Stimulated activated CD8-positive, alpha-beta memory T cell treated with anti-CD3 and anti-CD28 coated beads, Interleukin-12 subunit alpha, Interleukin-12 subunit beta, amount 100 ng/mL, for 4 hours (primary cell): ENCODE measurements around the gene TSHZ3.

Experiments
- DNase-seq: peaks from one replicate; pipeline ENCODE4 v3.0.0-alpha.2; 2020; ENCODE audit warnings: low read depth

The TSHZ3 gene

DNA sequence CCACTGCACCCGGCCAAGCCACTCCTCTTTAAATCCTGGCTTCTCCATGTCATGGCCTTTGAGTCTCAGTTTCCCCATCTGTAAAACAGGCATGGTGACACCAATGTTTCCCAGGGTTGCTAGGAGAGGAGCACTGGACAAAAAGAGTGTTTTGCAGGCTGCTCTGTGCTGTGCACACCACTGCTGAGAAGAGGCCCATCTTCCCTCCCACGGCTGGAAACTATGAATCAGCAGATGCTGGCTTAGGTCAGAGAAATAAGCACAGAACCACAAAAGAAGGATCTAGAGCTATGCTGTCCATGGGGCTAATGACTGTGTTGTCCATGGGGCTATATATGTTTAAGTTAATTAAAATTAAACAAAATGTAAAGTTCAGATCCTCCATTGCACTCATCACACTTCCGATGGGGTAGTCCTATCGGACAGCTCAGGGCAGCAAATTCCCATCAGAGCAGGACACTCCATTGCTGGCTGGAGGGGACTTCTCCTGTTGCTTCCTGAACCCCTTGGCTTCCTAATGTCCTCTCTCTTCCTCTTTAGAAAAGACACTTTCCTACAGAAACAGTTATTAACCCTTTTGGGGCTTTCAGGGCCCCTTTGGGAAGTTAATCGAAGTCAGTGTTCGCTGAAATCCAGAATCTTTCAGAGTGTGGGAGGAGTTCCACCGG lies 37.1 kb downstream of the TSHZ3 start:
- DNase-seq: no peak

DNA sequence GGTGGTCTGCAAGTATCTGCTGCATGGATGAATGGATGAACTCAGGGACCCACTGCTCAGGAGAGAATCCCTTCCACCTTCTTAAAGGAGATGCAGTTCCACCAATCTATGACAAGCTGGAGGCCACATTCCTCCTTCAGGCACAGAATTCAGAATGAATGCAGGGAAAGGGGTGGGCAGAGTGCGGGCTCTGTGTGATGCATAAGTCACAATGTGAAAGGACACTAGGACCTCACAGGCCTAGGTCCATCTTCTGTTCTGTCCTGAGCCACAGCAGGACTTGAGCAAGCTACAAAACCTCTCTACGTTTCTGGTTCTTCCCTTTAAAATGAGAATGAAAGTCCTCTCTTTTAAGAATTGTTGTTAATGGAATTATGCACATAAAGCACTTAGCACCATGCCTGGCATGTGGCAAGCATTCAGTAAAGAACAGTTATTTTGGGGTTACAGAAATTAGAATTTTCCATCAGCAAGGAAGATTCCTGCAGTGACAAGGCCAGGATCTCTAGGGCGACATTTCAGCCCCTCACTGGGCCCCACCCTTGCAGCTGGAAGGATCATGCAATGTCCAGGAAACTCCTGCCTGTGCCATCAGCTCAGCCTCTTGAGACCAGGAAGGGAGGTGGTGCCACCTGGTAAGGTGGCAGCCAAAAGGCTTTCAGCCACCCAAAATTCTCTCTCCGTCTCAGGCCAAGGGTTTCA lies 38.7 kb downstream of the TSHZ3 start:
- no peak for DNase-seq

DNA sequence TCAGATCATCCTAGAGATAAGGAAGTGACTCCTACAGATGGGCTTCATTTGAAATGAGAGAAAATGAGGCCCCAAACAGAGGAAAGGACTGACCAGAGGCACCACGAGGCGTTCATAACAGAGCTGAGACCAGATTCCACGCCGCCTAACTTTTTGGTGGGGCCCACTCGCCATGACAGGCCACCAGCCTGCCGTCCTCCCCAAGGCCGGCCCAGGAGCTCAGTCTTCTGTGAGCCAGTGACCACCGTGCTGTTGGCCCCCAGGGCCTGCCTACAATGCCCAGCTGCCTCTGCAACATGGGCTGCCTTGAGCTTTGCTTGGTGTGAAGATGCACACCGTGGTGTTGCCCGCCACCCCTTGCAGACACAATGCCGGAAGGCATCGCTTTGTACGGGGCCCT lies 40.5 kb downstream of the TSHZ3 start:
- DNase-seq: no peak

DNA sequence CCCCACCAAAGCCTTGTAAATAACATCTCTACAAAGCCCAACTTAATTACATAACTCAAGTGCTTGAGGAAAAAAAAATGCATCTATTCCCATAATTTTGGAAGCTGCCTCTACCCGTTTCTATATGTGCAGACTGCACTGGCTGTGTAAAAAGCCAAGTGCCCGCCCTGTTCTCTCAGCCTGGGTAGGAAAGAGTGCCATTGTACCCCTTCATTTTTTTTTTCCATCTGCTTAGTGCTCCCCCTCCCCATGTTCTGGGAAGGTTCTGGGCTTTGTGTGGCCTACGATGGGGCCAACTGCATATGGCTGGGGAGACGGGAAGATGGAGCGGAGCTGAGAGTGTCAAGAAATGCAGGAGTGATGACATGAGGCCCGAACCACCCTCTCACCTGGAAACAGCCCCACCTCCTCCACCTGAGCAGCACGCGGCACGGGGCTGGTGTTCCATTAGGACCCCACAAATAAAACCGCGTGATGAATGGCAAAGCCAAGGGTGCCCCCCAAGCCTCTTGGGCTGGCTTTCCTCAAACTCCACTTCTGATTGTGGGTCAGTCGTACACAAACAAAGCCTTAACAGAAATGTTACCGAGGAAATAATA lies 42.1 kb downstream of the TSHZ3 start:
- no peak for DNase-seq

DNA sequence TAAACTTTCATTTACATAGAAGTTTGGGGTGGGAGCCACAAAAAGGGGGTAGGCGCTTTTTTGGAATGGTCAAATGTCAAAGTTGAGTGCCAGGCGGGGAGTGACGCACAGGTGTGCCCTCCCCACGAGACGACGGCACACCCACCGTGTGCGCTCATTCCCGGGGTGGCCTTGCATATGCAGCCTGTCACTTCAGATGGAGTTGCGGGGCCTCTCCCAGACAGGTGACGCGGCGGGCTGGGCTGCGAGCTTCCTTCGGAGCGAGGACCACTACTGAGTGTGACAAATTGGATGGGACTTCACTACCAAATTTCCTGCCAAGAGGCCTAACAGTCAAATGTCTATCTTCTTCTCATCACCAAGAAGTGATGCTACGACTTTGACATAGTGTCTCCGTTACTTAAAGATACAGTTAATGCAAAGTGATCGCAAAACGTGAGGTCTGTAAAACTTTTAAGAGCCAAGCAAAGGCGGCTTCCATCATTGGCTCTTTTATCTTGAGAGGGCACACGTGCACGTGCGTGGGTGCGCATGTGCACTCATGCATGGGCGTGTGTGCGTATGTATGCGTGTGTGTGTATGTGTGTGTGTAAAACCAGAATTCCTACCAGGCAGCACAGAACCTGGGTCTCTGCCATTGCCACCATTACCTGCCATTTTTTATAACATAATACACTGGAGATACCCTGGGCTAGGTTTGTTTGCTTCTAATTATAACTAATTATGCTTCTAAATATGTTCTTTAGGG lies 43.1 kb downstream of the TSHZ3 start:
- no peak for DNase-seq

DNA sequence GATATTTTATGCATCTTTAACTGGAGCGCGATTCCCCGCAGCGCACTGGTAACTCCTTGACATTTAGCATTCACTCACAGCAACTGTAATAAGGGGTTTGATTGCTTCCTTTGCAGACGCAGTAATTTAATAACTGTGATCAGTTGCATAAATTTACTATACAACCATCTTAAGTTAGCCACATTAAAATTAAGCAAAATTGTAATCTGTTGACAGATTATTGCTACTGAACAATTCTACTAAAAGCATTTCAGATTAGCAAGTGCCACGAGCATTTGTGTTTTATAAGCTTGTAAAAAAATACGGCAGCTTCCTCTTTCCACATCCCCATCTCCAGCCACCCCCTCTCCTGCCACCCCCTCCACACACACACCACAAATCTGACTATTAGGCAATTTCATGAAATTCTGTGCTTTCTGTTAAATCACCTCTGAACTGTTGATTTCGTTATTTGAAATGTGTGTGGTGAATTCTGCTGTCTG lies 44.4 kb downstream of the TSHZ3 start:
- no peak for DNase-seq

DNA sequence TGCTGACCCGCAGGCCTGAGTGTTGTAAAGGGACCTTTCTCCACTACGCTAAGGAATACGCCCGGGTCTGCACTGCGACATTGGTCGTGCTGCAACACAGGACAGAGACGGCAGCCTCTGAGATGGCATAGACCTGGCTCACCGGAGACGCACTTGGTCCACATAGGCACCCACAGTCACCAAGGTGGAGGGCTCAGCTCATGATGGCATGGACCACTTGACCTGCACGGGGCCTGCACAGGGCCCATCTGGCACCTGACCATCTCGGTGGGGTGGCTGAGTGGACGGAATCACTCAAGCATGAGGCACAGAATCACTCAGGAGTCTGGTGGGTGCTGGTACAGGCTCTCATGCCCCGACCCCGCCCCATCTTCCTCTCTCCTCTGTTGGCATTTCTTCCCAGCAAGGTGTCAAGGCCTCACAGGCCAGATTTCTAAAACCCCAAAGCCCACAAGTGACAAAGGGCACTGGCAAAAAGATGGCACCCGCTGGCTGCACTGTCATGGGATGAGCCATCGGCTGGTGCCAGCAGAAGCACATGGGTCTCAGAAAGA lies 45.9 kb downstream of the TSHZ3 start:
- DNase-seq: no peak

DNA sequence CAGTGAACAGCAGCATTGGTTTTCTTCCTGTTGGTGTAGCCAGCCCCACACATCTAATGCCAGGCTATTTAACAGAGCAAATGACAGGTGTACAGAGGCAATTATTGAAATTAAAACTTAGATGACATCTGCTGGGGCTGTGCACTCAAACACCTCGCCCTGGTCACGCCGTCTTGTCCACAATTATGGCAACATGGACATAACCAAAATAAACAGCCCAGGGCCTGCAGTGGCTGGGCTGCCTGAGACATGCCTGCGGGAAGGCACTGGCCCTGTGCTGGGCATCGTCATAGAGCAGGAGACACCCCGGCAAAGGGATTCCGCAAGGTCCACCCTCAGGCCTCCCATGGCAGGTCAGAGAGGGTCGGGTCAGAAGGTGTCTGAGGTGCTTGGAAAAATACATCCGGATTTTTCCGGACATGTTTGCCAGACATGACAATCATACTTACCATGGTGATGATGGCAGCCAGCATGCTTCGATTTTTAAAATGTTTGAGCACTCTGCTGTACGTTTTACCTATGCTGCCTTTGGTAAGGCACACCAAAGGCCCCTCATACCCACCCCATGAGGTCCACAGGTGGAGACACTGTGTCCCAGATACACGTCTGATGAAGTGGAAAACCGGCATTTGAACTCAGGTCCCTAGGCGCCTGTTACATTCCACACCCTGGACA lies 47.8 kb downstream of the TSHZ3 start:
- DNase-seq: no peak

DNA sequence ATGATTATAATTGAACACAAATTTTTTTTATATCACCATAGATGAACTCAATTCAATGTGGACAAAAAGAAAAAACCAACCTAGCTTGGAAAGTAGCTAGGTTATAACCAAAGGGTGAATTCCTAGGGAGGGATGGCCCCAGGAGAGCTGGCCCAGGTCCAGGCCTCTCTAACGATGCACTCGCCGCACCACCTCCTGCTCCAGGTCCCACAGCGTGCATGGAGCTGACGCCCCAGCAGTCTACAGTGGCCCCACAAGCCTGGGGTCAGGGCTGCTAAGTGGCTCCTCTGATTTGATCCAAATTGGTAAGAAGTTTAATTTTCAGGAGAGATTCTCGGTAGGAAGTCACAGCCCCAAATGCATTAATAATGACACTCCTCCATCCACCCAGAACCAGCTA lies 48.8 kb downstream of the TSHZ3 start:
- no peak for DNase-seq

DNA sequence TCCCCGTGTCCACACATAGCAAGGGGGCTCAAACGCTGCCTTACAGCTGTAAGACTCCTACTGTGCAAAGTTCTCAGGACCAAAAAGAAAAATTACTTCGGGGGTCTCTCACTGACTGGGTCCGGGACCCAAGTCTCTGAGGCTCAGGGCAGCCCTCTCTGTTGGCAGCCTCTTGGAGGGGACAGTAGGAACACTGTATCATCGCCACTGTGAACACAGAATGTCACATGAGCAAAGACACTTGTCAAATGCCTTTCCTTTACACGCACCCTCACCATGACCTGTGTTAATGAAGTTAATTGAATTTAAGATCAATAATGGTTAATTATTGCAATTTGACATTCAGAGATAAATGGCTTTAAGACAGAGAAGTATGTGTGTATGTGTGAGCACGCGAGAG lies 49.6 kb downstream of the TSHZ3 start:
- no peak for DNase-seq

DNA sequence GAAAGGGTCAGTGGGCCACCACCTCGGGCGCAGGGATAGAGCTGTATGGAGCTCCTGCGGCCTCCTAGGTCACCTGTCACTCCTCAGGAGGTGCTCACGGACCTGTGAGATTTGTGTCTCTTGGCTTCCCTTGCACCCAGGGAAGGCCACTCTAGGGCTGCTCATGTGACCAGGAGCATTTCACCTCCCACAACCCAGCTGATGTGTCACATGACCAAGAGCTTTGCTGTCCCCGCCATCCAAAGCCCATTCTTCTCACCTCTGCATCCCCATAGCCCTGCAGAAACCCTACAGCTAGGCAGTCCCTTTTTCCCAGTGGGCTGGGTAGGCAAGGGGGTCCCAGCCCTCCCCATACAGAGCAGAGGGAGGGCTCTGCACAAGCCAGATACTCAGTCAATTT lies 51.2 kb downstream of the TSHZ3 start:
- DNase-seq: no peak

DNA sequence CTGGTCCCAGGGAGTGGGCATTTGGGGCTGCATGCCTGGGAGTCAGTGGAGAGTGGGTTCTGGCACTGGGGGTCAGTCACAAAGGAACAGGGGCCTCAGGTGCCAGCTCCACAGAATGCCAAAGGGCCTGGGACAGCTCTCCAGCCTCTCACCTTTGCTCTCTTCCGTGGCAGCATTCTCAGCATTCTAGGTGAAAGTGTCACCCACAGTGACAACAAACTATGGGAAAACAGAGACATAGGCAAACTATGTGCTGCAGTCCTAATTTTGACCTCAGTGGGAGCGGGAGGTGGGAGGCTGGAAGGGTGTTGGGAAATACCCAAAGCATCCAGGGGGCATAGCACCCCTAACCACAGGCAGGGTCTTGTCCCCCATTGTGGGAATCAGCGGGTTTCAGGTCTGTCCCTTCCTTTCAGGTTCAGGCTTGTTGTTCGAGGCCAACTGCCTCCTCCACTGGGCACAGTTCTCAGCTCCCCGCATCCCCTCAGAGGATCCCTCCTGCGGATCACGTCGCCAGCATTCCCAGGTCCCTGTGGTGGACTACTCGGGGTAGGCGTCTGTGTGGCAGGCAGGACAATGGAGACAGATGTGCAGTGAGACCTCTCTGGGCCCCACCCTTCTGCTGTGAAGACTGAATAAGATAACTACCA lies 52.4 kb downstream of the TSHZ3 start:
- DNase-seq: no peak

DNA sequence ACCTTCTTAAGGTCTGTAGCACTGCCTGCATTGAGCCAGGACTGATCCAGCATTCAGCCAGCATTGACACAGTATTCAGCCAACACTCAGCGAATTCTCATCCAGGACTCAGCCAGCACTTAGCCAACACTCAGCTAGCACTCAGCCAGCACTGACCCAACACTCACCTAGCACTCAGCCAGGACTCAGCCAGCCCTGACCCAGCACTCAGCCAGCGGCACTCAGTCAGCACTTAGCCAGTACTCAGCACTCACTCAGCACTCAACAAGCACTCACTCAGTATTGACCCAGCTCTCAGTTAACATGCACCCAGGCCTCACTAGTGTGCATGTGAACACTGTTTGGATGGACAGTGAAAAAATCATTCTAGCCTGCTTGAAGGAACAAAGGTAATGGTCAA lies 55.0 kb downstream of the TSHZ3 start:
- DNase-seq: no peak

DNA sequence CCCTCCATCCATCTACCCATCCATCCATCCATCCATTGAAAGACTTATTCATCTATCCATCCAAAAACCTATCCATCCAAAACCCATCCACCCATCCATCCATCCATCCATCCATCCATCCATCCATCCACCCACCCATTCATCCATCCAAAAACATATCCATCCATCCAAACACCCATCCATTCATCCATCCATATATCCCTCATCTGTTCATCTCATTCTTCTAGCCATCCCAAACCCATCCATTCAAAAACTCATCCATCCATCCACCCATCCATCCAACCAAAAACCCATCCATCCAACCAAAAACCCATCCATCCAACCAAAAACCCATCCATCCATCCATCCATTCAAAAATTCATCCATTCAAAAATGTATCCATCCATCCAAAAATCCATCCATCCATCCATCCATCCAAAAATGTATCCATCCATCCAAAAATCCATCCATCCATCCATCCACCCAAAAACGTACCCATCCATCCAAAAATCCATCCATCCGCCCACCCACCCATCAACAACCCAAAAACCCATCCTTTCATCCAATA lies 56.5 kb downstream of the TSHZ3 start:
- no peak for DNase-seq

DNA sequence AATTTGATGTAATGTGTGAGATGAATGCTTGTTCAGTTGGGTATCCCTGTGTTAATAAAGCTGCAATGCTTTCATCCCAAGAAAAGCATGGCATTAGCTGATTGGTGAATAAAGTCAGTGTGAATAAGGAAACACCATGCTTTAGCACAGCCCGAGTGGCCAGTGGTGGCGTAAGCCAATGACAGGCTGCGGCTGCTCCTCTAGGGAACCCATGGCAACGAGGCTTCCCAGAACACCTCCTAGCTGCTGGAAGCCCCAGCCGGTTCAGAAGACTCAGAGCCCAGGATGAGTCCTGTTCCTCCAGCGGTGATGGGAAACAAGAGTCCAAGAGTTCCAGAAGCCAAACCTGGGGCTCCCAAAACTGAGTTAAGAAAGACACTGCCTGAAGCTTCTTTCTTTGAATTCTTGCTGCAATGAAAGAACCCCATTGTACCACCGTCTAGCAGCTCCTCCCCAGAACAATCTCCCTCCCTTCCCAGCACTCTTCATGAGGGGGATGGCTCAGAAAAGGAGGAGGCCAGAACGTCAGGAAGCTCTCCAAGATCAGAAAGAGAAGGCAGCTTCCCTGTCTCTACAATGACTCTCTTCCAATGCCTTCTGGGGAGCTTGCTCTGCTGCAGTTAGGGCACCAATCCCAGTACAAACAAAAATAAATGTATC lies 58.2 kb downstream of the TSHZ3 start:
- no peak for DNase-seq

DNA sequence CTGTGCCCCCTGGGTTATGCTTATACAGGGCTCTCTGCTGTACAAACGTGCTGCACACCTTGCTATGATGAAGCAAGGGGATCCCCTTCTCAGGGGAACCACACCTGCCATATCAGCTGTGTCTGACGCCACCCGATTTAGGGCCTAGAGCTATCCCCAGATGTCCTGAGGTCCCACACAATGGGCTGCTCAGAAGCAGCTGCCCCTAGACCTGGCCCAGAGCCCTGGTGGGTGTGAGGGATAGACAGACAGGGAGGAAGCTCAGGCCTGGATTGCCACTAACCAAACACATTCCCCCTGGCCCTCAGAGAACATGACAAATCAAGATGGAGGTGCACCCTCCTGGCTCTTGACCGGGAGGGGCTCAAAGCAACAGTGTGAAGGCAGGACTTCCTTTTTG lies 59.3 kb downstream of the TSHZ3 start:
- no peak for DNase-seq

DNA sequence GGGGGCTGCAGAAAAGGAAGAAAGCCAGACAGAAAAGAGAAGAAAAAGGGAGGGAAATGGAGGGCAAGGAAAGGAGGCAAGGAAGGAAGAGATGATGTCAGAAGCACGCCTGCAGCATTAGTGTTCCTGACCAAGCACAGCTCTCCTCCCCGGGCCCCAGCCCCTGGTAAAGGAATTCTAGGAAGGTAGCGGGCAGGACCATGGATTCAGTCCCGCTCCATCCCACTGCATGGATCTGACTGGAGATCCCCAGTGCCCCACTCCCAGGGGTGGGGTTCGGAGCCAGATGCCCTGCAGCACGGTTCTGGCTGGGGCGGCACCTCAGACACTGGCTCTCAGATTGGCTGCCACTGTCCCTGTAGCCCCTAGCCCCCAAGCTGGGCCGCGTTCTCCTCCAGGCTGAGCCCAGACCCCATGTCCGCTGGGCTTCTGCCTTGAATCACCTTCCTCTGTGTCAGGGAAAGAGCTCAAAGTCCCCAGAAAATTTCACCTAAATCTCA lies 59.8 kb downstream of the TSHZ3 start:
- DNase-seq: no peak

DNA sequence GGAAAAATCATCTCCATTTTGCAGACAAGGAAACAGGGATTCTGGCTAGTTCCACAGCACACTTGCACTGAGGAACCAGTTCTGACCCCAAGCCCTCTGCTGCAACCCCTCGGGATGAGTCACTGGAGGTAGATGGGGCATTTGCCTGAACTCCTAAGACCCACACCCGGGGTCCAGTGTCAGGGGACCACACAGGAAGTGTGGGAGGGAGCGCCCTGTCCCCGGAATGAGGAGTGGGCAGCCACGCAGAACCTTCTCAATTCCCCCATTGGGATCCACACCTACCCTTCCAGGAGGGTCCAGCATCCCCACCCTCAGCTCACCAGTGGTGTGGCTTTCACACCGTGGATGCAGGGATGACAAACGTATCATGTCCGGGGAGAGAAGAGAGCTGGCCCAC lies 62.7 kb downstream of the TSHZ3 start:
- DNase-seq: no peak

DNA sequence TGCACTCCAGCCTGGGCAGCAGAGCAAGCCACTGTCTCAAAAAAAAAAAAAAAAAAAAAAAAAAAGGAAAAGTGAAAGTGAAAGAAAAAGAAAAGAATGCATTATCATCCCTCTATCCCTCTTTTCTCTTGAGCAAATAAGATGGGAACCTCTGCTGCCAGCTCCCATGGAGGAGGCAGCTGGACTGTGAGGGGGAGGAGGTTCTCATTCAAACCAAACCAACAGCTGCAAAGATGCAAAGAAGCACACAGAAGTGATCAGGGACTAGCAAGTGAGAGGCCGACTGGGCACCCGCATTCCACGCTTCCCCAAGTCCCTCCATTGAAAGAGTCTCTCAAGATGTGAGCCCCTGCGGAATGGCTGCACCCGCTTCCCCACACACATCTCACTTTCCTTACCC lies 63.5 kb downstream of the TSHZ3 start:
- no peak for DNase-seq

DNA sequence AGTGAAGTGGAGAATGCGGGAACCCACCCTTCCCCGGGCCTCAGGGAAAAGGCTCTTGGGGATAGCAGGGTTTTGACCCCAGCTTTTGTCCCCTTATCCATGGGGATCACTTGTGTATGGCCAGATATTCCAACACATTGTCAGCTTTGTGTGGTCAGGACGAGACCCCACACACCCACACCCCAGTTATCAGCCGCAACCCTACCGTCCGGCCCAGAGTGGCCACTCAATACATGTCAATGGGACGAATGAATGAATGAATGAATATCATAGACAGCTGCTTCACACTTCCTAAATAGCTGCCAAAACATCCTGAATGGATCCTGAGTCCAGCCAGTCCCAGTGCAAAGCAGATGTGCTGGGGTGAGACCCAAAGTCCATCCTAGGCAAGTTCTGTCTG lies 64.6 kb downstream of the TSHZ3 start:
- DNase-seq: no peak
